CD4-positive, CD25-positive, alpha-beta regulatory T cell (primary cell): Measurements from ENCODE around the gene ASB13. TPM values are rescaled to one million over a fixed set of nuclear protein-coding genes. Genes with fewer than 3 reads are reported as not detected.

Experiments used
- ATAC-seq, 2 donors: fragments of 150-1000 bp; cut with Tn5 transposase; one replicate each; pipeline ENCODE4 v1.10.0; 2021; ENCODE audit warnings: low read depth in 2 of 2, moderate number of reproducible peaks in 2 of 2, moderate library complexity in 1 of 2
- DNase-seq, 3 donors: peaks; one replicate each; pipeline versions ENCODE4 v3.0.0 to v3.0.0-alpha.2; 2012 to 2022; ENCODE audit warnings: mixed read lengths in 1 of 3
- H3K27ac ChIP-seq: one replicate; pipeline ENCODE4 v1.7.0; 2013; ENCODE audit warnings: mild to moderate bottlenecking, low read length; ENCODE audit not compliant: insufficient read depth, poor library complexity, severe bottlenecking
- H3K27me3 ChIP-seq: one replicate; pipeline ENCODE4 v1.7.0; 2013; ENCODE audit warnings: low read length; ENCODE audit not compliant: control insufficient read depth, insufficient read depth
- H3K36me3 ChIP-seq: one replicate; pipeline ENCODE4 v1.7.0; 2013; ENCODE audit warnings: mild to moderate bottlenecking, low read length, moderate library complexity; ENCODE audit not compliant: control insufficient read depth, insufficient read depth
- H3K4me1 ChIP-seq: 2 replicates; pipeline ENCODE4 v1.7.0; 2013; ENCODE audit warnings: mild to moderate bottlenecking, low read length; ENCODE audit not compliant: insufficient read depth, control insufficient read depth, poor library complexity, severe bottlenecking
- H3K4me3 ChIP-seq: one replicate; pipeline ENCODE4 v1.7.0; 2013; ENCODE audit warnings: low read depth, mild to moderate bottlenecking, low read length, moderate library complexity
- H3K9me3 ChIP-seq, 2 experiments: 1 replicate in 1 of 2; 2 replicates in 1 of 2; pipeline ENCODE4 v1.7.0; 2013; ENCODE audit warnings: low read length in 2 of 2, mild to moderate bottlenecking in 1 of 2, moderate library complexity in 1 of 2; ENCODE audit not compliant: control insufficient read depth in 2 of 2
- H3K27ac Mint-ChIP-seq, 3 donors: one replicate each; pipeline ENCODE4 v1.8.0; 2020 to 2022; ENCODE audit warnings: mild to moderate bottlenecking in 3 of 3, mixed read lengths in 3 of 3, moderate library complexity in 2 of 3
- H3K27me3 Mint-ChIP-seq: one replicate; pipeline ENCODE4 v1.8.0; 2022; ENCODE audit warnings: mild to moderate bottlenecking, mixed read lengths
- H3K36me3 Mint-ChIP-seq: one replicate; pipeline ENCODE4 v1.8.0; 2020; ENCODE audit warnings: mixed read lengths
- H3K4me1 Mint-ChIP-seq, 4 donors: one replicate each; pipeline ENCODE4 v1.8.0; 2020 to 2022; ENCODE audit warnings: mixed read lengths in 4 of 4, mild to moderate bottlenecking in 1 of 4
- H3K4me3 Mint-ChIP-seq, 4 donors: one replicate each; pipeline ENCODE4 v1.8.0; 2020 to 2022; ENCODE audit warnings: mild to moderate bottlenecking in 4 of 4, mixed read lengths in 4 of 4, moderate library complexity in 3 of 4
- H3K9me3 Mint-ChIP-seq, 7 donors: one replicate each; pipeline ENCODE4 v1.8.0; 2020 to 2022; ENCODE audit warnings: mixed read lengths in 7 of 7, mild to moderate bottlenecking in 3 of 7, moderate library complexity in 2 of 7
- polyA plus RNA-seq, 4 donors: library from polyadenylated mRNA; unstranded; fragments of 300-500 nt; fragmentation: Illumina TruSeq; gene quantifications; one replicate each; pipeline ENCODE4 v1.2.3, GENCODE V29; 2021
- total RNA-seq: library from RNA; stranded (reverse); gene quantifications from one replicate; pipeline ENCODE4 v1.2.3, GENCODE V29; 2022

ASB13 gene
- total and polyA plus RNA-seq, 5 donors from 2014 or later: 2.9 to 16.0 (median 12.6) TPM

DNA sequence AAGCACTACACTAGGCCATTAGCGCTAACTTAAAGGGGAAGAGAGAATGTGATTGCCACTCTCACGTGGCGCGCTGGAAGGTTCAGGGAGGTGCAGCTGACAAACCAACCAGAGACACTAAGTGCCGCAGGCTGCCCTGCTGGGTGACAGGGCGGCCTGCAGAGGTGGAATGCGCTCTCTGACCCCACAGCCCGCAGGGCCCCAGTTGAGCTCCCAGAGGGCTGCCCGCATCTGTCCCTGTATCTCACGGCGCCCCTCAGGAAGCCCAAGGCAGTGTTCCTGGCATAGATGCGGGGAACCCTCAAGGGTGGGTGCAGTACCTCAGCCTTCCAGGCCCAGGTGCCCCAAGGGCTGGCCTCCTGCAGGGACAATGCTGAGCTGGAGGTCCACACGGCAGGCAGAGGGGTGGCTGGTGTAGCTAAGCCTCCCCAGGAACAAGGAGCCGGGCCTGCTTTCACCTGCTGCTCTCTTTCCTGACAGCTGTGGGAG, 75.0 kb downstream of the ASB13 start:
- DNase-seq (no peak), ATAC-seq (no peak)
- no peaks in the 10 kb centered on the region for H3K9me3 ChIP-seq
- no peaks in the 10 kb centered on the region for H3K36me3 ChIP-seq
- no peak overlapping the region for H3K27ac ChIP-seq
- H3K4me1 ChIP-seq: no peaks in the 10 kb centered on the region
- H3K27ac Mint-ChIP-seq: no peak overlapping the region
- H3K9me3 Mint-ChIP-seq: peaks cover 0 to 1% (median 0%) of the 10 kb centered on the region in 7 donors
- no peaks in the 10 kb centered on the region for H3K27me3 ChIP-seq
- no peaks in the 10 kb centered on the region for H3K36me3 Mint-ChIP-seq
- no peak overlapping the region for H3K4me3 ChIP-seq
- peaks cover 0 to 9% (median 2%) of the 10 kb centered on the region in 4 donors for H3K4me1 Mint-ChIP-seq
- H3K4me3 Mint-ChIP-seq: no peak overlapping the region
- peaks cover 32% of the 10 kb centered on the region for H3K27me3 Mint-ChIP-seq

DNA sequence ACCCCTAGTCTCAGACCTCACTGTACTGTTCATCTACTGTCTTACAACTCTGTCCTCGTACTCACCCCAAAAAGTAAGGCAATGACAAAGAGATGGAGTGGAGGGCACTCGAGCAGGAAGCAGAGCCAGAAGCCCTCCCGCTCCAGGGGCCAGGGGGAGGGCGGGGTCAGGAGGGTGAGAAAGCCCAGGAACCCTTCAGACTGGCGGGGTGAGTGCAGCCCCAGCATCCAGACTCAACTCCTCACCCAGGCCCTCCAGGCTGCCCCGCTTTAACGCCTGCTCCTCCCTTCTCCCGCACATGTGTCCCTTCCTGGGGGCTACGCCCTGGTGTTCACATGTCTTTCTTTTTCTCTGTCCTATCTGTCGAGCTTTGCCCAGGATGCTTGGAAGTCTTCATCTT, 75.6 kb downstream of the ASB13 start:
- no peaks in the 10 kb centered on the region for H3K36me3 ChIP-seq
- H3K4me1 ChIP-seq: no peaks in the 10 kb centered on the region
- H3K27ac Mint-ChIP-seq: no peak overlapping the region
- H3K27me3 Mint-ChIP-seq: peaks cover 33% of the 10 kb centered on the region
- no peak overlapping the region for H3K4me3 Mint-ChIP-seq
- no peaks in the 10 kb centered on the region for H3K27me3 ChIP-seq
- ATAC-seq: no peak
- peaks cover 0 to 1% (median 0%) of the 10 kb centered on the region in 7 donors for H3K9me3 Mint-ChIP-seq
- peaks cover 0 to 9% (median 2%) of the 10 kb centered on the region in 4 donors for H3K4me1 Mint-ChIP-seq
- H3K27ac ChIP-seq: no peak overlapping the region
- no peaks in the 10 kb centered on the region for H3K9me3 ChIP-seq
- no peak for DNase-seq
- H3K36me3 Mint-ChIP-seq: no peaks in the 10 kb centered on the region
- H3K4me3 ChIP-seq: no peak overlapping the region

DNA sequence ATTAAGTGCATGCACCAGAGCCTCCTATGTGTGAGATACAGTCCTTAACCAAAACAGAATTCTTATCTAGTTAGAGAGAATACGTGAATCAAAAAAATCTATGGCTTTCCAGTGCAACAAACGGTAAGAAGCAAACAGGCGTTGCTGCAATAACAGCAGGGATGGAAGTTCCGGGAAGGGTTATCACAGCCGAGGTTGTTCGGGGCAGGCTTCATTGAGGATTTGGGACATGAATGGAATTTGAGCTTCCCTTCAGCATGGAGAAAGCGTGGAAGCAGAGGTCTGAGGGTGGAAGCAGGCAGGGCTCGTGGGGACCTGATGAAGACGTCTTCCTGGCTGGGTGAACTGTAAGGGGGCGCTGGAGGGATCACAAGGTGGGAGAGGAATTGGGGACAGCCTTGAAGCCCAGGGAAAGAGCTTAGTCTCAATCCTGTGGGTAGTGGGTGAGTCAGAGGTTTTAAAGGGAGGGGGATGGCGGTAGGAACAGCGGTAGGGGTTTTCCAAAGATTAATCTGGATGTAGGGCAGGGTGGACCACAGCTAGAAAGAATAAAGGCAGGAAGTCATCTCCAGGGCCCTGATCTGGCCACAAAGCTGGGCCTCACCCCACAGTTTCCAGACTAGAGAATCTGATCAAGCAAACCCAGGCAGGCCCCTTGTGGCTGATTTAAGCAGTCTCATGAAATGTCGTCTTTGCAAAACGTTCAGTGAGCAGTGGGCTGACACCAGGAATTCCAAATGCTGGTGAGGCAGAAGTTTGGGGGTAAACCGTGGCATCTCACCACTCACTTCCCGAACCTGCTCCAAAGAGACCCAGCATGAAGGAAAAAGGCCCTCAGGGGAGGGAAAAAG, 76.5 kb downstream of the ASB13 start:
- H3K27ac ChIP-seq: no peak overlapping the region
- H3K27me3 Mint-ChIP-seq: peaks cover 34% of the 10 kb centered on the region
- H3K9me3 Mint-ChIP-seq: peaks cover 0 to 1% (median 0%) of the 10 kb centered on the region in 7 donors
- DNase-seq (no peak), ATAC-seq (no peak)
- no peak overlapping the region for H3K4me3 Mint-ChIP-seq
- H3K36me3 ChIP-seq: no peaks in the 10 kb centered on the region
- peaks cover 0 to 9% (median 2%) of the 10 kb centered on the region in 4 donors for H3K4me1 Mint-ChIP-seq
- no peaks in the 10 kb centered on the region for H3K9me3 ChIP-seq
- no peaks in the 10 kb centered on the region for H3K27me3 ChIP-seq
- no peaks in the 10 kb centered on the region for H3K4me1 ChIP-seq
- no peaks in the 10 kb centered on the region for H3K36me3 Mint-ChIP-seq
- H3K27ac Mint-ChIP-seq: no peak overlapping the region
- no peak overlapping the region for H3K4me3 ChIP-seq

DNA sequence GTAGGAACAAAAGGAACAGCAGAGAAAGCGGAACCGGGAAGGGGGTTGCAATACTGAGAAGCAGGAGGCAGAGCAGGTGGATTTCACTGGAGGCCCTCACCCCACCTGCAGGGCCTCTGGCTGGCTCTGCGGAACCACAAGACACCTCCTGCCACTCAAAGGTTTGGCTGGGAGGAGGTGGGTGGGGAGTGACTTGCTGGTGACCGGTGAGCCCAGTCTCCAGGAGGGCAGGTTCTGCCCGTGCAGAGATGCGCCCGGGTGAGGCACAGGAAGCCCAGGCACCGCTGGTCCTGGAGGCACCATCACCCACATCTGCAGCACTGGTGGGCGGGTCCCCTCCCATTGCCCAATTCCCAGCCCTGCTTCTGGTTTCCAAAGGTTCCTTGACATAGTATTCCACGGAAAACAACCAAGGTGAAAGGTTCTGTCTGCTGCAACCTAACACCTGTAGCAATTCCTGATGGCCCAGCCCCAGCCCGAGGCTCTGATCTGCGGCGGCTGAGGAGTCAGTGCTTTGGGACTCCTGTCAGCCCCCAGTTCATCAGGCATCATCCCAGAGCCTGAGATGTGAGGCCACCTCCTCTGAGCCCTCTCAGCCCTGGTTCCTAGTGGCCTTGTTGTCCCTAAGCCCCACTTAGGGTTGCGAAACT, 77.3 kb downstream of the ASB13 start:
- no peaks in the 10 kb centered on the region for H3K27me3 ChIP-seq
- no peaks in the 10 kb centered on the region for H3K36me3 ChIP-seq
- no peak overlapping the region for H3K27ac ChIP-seq
- DNase-seq: no peak
- H3K27ac Mint-ChIP-seq: no peak overlapping the region
- ATAC-seq: no peak
- no peaks in the 10 kb centered on the region for H3K36me3 Mint-ChIP-seq
- H3K27me3 Mint-ChIP-seq: peaks cover 34% of the 10 kb centered on the region
- H3K4me3 Mint-ChIP-seq: no peak overlapping the region
- H3K4me1 ChIP-seq: no peaks in the 10 kb centered on the region
- H3K4me1 Mint-ChIP-seq: peaks cover 0 to 9% (median 2%) of the 10 kb centered on the region in 4 donors
- no peaks in the 10 kb centered on the region for H3K9me3 ChIP-seq
- H3K9me3 Mint-ChIP-seq: peaks cover 0 to 1% (median 0%) of the 10 kb centered on the region in 7 donors
- no peak overlapping the region for H3K4me3 ChIP-seq

Other genes with a start within 250 kb of the ASB13 start
- not detected for gene CALML5, start 167.0 kb downstream of the ASB13 start, total RNA-seq
- not detected for gene CALML5, start 167.0 kb downstream of the ASB13 start, polyA plus RNA-seq
- not detected for gene CALML3, start 141.6 kb downstream of the ASB13 start, total RNA-seq
- gene CALML3, start 141.6 kb downstream of the ASB13 start, polyA plus RNA-seq: not detected
- 75.9 TPM for gene TASOR2, start 18.2 kb upstream of the ASB13 start, total RNA-seq
- 10 to 100 TPM in 2 of 4 donors, 1 to 10 TPM in 2; 6.7 to 13.6 (median 10.2) TPM for gene TASOR2, start 18.2 kb upstream of the ASB13 start, polyA plus RNA-seq
- gene GDI2, start 146.8 kb upstream of the ASB13 start, total RNA-seq: 114 TPM
- gene GDI2, start 146.8 kb upstream of the ASB13 start, polyA plus RNA-seq: 100 to 1,000 TPM; 197 to 250 (median 243) TPM
- gene ANKRD16, start 223.3 kb upstream of the ASB13 start, total RNA-seq: 4.8 TPM
- 1 to 10 TPM; 3.1 to 6.3 (median 3.4) TPM for gene ANKRD16, start 223.3 kb upstream of the ASB13 start, polyA plus RNA-seq
- 108 TPM for gene FBH1, start 223.6 kb upstream of the ASB13 start, total RNA-seq
- 100 to 1,000 TPM in 2 of 4 donors, 10 to 100 TPM in 2; 85.3 to 107 (median 97.0) TPM for gene FBH1, start 223.6 kb upstream of the ASB13 start, polyA plus RNA-seq